SH-SY5Y (cell line): ENCODE data around the gene PSMD5.

Source experiments
- GATA2 ChIP-seq: IDR thresholded peaks from 2 replicates; pipeline ENCODE4 v1.6.1; 2011; ENCODE audit warnings: mild to moderate bottlenecking, low read depth, low read length
- GATA3 ChIP-seq: IDR thresholded peaks from 2 replicates; pipeline ENCODE4 v1.6.1; 2011; ENCODE audit warnings: low read depth, mild to moderate bottlenecking, low read length, moderate library complexity

DNA sequence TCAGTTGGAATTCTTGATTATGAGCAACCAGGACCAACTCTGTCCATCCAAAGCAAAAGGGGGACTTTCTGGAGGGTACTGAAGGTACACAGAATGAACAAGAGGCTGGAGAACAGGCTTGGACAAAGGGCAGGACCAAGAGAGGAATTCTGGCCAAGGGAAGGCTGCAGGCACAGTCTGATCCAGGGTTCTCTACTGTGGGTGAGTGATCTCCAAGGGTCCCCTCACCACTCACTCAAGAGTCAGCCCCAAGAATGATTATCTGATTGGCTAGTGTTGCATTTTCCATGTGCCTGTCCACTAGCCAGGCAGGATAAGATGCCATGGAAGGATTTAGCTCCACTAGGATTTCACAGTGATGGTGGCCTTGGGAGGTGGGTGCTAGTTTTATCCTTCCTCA, 45.9 kb upstream of the PSMD5 start:
- TF ChIP-seq GATA2 = no peak
- no peak for TF ChIP-seq GATA3
